Measurements from ENCODE around the gene GIN1. TPM values are rescaled to one million over a fixed set of nuclear protein-coding genes. Genes with fewer than 3 reads are reported as not detected.

Gene GIN1
- total and polyA plus RNA-seq, 2 experiments from 2014 or later = 5.8 to 9.6 TPM

DNA sequence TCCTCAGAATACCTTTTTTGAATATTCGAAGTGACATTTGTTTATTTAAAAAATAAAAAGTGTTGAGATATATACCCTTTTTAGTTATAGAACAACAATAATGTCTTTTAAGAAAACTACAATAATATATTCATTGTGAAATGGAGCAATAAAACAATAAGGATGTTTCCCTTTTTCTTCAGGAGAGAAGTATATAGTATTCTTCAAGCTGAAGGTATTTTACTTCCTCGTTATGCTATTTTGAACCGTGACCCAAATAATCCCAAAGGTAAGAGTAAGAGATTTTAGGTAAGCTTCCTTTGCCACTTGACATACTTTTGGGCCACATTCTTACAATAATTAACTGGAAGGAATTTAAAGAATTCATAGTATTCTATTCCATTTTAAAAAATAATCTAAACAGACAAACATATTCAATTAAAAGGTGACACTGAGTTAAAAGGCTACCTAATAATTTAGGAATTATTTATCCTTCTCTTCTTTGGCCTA, 18.3 kb upstream of the GIN1 start (continued):
- TF ChIP-seq JUNB (IDR thresholded peaks at IDR 0.05; ENCODE audit: unreplicated experiment) (no peak), EZH2 (IDR thresholded peaks at IDR 0.05; ENCODE audit: low read depth, unreplicated experiment) (no peak), NANOG (IDR thresholded peaks at IDR 0.05; ENCODE audit: borderline replicate concordance) (no peak)
- TF ChIP-seq, protein P1, sequence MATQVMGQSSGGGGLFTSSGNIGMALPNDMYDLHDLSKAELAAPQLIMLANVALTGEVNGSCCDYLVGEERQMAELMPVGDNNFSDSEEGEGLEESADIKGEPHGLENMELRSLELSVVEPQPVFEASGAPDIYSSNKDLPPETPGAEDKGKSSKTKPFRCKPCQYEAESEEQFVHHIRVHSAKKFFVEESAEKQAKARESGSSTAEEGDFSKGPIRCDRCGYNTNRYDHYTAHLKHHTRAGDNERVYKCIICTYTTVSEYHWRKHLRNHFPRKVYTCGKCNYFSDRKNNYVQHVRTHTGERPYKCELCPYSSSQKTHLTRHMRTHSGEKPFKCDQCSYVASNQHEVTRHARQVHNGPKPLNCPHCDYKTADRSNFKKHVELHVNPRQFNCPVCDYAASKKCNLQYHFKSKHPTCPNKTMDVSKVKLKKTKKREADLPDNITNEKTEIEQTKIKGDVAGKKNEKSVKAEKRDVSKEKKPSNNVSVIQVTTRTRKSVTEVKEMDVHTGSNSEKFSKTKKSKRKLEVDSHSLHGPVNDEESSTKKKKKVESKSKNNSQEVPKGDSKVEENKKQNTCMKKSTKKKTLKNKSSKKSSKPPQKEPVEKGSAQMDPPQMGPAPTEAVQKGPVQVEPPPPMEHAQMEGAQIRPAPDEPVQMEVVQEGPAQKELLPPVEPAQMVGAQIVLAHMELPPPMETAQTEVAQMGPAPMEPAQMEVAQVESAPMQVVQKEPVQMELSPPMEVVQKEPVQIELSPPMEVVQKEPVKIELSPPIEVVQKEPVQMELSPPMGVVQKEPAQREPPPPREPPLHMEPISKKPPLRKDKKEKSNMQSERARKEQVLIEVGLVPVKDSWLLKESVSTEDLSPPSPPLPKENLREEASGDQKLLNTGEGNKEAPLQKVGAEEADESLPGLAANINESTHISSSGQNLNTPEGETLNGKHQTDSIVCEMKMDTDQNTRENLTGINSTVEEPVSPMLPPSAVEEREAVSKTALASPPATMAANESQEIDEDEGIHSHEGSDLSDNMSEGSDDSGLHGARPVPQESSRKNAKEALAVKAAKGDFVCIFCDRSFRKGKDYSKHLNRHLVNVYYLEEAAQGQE (IDR thresholded peaks at IDR 0.05; ENCODE audit: unreplicated experiment) = no peak
- TF ChIP-seq, protein P2, sequence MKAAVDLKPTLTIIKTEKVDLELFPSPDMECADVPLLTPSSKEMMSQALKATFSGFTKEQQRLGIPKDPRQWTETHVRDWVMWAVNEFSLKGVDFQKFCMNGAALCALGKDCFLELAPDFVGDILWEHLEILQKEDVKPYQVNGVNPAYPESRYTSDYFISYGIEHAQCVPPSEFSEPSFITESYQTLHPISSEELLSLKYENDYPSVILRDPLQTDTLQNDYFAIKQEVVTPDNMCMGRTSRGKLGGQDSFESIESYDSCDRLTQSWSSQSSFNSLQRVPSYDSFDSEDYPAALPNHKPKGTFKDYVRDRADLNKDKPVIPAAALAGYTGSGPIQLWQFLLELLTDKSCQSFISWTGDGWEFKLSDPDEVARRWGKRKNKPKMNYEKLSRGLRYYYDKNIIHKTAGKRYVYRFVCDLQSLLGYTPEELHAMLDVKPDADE (IDR thresholded peaks at IDR 0.05) = no peak
- TF ChIP-seq, protein P3, sequence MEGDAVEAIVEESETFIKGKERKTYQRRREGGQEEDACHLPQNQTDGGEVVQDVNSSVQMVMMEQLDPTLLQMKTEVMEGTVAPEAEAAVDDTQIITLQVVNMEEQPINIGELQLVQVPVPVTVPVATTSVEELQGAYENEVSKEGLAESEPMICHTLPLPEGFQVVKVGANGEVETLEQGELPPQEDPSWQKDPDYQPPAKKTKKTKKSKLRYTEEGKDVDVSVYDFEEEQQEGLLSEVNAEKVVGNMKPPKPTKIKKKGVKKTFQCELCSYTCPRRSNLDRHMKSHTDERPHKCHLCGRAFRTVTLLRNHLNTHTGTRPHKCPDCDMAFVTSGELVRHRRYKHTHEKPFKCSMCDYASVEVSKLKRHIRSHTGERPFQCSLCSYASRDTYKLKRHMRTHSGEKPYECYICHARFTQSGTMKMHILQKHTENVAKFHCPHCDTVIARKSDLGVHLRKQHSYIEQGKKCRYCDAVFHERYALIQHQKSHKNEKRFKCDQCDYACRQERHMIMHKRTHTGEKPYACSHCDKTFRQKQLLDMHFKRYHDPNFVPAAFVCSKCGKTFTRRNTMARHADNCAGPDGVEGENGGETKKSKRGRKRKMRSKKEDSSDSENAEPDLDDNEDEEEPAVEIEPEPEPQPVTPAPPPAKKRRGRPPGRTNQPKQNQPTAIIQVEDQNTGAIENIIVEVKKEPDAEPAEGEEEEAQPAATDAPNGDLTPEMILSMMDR (conservative IDR thresholded peaks at IDR 0.05; ENCODE audit: low read depth in 2 of 2) = no peak

DNA sequence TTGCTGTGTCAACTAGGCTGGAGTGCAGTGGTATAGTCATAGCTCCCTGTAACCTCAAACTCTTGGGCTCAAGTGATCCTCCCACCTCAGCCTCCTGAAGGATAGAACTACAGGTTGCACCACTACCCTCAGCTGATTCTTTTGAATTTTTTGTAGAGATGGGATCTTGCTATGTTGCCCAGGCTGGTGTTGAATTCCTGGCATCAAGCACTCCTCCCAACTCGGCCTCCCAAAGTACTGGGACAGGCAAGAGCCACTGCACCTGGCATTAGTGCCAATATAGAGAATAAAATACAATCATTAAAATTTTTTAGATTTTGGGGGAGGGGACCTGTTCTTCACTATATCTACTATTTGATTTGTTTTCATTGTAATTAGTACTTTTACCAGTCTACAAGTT, 15.5 kb upstream of the GIN1 start:
- DNase-seq (ENCODE audit: low spot score) (no peak), ATAC-seq (no peak)
- no peaks in the 10 kb centered on the region for H3K4me1 Mint-ChIP-seq
- H3K9me3 Mint-ChIP-seq = peaks cover 2% of the 10 kb centered on the region; the same call in 1 of the 3 replicates
- H3K27me3 Mint-ChIP-seq (ENCODE audit: insufficient read depth, low read depth, poor library complexity) = no peaks in the 10 kb centered on the region
- Histone ChIP-seq H3K79me2 (replicated peaks; ENCODE audit: insufficient read depth) (no peaks in the 10 kb centered on the region), H3K27me3 (ENCODE audit: insufficient read depth) (no peaks in the 10 kb centered on the region), H3K4me3 (no peak overlapping the region), H3K27ac (ENCODE audit: low read depth) (no peak overlapping the region), H3K4me2 (no peak overlapping the region), H3K4me1 (ENCODE audit: insufficient read depth) (no peaks in the 10 kb centered on the region), H3K36me3 (ENCODE audit: insufficient read depth) (no peaks in the 10 kb centered on the region; the same call in 1 of the 2 replicates), H4K20me1 (replicated peaks; ENCODE audit: insufficient read depth) (no peaks in the 10 kb centered on the region; the same call in 1 of the 2 replicates), H2AFZ (no peak overlapping the region), H3K9me2 (ENCODE audit: insufficient read depth) (no peaks in the 10 kb centered on the region), H3F3A (replicated peaks; ENCODE audit: low read depth) (no peaks in the 10 kb centered on the region)
- no peak overlapping the region for H3K4me3 Mint-ChIP-seq
- H3K36me3 Mint-ChIP-seq (ENCODE audit: low read depth) = peaks cover 18% of the 10 kb centered on the region; the same call in 2 of the 3 replicates
- no peak overlapping the region for H3K27ac Mint-ChIP-seq
- no peak for TF ChIP-seq CREB1 (CRISPR knock-in tag; IDR thresholded peaks at IDR 0.05; ENCODE audit: low read depth)
- no peak for TF ChIP-seq POLR2AphosphoS5 (IDR thresholded peaks at IDR 0.05; ENCODE audit: low read depth)
- TF ChIP-seq, protein P1 (IDR thresholded peaks at IDR 0.05; ENCODE audit: unreplicated experiment) = no peak
- TF ChIP-seq EZH2phosphoT487 (IDR thresholded peaks at IDR 0.05; ENCODE audit: unreplicated experiment) = no peak
- TF ChIP-seq NANOG (IDR thresholded peaks at IDR 0.05; ENCODE audit: borderline replicate concordance) = no peak
- TF ChIP-seq EZH2 (IDR thresholded peaks at IDR 0.05; ENCODE audit: low read depth, unreplicated experiment) = no peak
- no peak for TF ChIP-seq ZNF114 (CRISPR knock-in tag; IDR thresholded peaks at IDR 0.05)
- TF ChIP-seq JUNB (IDR thresholded peaks at IDR 0.05; ENCODE audit: unreplicated experiment) = no peak
